D721Med (cell line): ENCODE measurements around the gene AGRP.

Experiments
- DNase-seq: peaks from one replicate; pipeline ENCODE4 v3.0.0; 2011; ENCODE audit warnings: low spot score; ENCODE audit not compliant: insufficient read length
- FAIRE-seq: peaks from 2 replicates; lab custom pipeline; 2011; peaks lifted over from hg19 to GRCh38; lab: Jason Lieb, UNC
- TF ChIP-seq, protein P1 (sequence below): IDR thresholded peaks from 2 replicates; pipeline ENCODE4 v1.5.1; 2012; ENCODE audit warnings: mild to moderate bottlenecking, control low read depth; ENCODE audit not compliant: insufficient read depth; ENCODE audit errors: missing control alignments

Gene AGRP

DNA sequence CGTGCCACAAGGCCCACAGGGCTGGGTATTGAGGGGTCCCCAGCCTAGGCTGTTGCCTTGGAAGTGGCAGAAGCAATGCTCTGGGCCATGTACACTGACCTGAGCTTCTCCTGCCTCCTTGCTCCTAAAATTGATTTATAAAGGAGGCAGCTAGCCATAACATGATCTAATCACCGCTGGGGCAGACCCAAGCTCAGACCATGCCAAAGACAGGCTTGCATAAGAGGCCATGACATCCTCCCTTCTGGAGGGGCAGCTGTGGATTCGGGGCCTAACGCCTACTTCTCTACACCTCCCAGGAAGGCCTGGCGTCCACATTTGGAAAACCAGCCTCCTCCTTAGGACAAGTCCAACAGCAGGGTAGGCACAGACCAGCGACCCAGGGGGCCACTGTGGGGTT, 40.1 kb downstream of the AGRP start:
- DNase-seq = no peak
- TF ChIP-seq, protein P1, sequence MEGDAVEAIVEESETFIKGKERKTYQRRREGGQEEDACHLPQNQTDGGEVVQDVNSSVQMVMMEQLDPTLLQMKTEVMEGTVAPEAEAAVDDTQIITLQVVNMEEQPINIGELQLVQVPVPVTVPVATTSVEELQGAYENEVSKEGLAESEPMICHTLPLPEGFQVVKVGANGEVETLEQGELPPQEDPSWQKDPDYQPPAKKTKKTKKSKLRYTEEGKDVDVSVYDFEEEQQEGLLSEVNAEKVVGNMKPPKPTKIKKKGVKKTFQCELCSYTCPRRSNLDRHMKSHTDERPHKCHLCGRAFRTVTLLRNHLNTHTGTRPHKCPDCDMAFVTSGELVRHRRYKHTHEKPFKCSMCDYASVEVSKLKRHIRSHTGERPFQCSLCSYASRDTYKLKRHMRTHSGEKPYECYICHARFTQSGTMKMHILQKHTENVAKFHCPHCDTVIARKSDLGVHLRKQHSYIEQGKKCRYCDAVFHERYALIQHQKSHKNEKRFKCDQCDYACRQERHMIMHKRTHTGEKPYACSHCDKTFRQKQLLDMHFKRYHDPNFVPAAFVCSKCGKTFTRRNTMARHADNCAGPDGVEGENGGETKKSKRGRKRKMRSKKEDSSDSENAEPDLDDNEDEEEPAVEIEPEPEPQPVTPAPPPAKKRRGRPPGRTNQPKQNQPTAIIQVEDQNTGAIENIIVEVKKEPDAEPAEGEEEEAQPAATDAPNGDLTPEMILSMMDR = no peak
- FAIRE-seq = no peak

GRCh38 chr16:67442581-67443255, 40.6 kb downstream of the AGRP start:
- DNase-seq (no peak), FAIRE-seq (no peak)
- TF ChIP-seq, protein P1 = no peak

GRCh38 chr16:67441907-67442306, 41.4 kb downstream of the AGRP start:
- no peak for FAIRE-seq
- DNase-seq = no peak
- TF ChIP-seq, protein P1 = no peak

DNA sequence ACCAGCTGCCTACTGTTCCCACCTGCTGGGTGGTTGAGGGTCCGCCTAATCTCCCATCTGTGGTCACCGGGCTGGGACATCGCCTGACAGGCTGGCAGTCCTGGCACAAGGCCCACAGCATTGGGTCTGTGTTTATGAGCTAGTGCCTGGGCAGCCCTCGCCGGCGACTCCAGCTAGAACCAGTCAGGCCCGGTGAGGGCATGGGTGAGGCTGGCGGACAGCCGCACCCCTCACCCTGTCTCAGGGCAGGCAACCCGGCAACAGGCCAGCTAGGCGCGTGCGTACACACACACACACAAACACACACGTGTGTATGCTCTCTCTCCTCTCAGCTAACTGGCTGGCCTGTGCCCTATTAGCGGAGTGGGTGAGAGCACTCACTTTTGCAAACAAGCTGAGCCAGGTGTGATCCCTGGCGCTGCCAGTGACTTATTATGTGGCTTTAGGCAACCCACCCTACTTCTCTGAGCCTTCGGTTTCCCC, 42.0 kb downstream of the AGRP start:
- TF ChIP-seq, protein P1 = no peak
- DNase-seq = no peak
- FAIRE-seq = no peak

DNA sequence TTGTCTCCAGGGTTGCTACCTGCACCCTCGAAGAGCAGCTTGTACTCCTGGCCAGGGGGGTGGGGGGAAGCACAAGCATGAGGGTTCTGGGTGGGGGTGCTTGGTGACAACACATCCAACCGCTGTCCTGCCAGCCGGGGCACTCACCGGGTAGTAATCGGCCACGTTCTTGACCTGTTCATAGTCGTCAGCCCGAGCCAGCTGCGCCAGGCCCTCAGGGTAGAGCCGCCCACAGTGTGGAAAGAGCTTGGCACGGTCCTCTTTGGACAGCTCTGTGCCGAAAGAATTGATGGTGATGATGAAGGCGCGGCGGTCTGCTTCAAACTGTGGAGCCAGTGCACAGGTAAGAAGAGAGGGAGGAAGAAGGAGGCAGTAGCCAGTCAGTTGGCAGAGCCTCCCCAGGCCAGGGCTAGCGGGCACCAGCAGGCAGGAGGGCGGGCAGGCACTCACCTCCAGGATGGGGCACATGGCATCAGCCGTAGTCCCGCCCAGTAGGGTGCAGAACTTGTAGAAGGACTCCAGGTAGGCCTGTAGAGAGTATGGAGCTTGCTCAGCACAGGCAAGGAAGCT, 44.4 kb downstream of the AGRP start:
- TF ChIP-seq, protein P1 = no peak
- no peak for DNase-seq
- FAIRE-seq = no peak

DNA sequence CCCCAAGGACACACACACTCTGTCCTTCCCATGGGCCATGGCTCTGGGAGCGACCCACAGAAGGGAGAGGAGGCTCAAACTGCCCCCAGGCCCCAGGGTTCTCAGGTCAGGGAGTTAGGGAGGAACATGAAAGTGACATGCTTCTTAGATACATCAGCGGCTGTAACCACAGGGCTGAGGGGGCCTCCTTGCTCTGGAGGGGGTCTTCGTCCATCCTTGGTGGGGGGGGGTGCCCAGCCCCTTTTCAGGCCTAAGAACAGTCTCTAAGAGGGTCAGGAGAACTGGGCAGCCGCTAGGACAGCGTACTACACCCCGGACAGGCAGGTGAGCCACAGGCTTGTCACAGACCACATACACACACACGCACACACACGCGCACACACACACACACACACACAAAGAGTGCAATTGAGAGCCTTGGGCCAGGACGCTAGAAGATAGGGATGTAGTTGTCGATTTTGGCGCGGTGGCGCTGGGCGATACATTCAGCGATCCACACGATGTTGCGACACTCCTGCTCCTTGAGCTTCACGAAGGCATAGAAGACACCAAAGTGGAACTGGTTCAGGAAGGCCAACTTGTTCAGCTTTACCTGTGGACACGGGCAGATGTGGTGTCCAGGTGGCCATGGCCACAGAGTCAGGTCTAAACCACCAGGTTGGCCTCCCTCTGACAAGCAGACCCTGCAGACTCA, 45.1 kb downstream of the AGRP start:
- TF ChIP-seq, protein P1 = no peak
- DNase-seq = no peak
- no peak for FAIRE-seq
